OCI-M2 (cell line): ENCODE measurements around the gene FOXP1.

Experiments used
- DNase-seq: peaks from one replicate; lab custom pipeline; 2025; ENCODE audit not compliant: unreplicated experiment; lab: John Stamatoyannopoulos, UW

The FOXP1 gene

GRCh38 chr3:71191031-71191482 is 392.5 kb downstream of the FOXP1 start:
- DNase-seq = no peak

GRCh38 chr3:71189480-71189879 is 394.0 kb downstream of the FOXP1 start:
- DNase-seq = no peak

GRCh38 chr3:71187715-71188114 is 395.8 kb downstream of the FOXP1 start:
- no peak for DNase-seq

GRCh38 chr3:71186801-71187200 is 396.7 kb downstream of the FOXP1 start:
- DNase-seq = no peak

- DNase-seq = no peak
Observed at GRCh38 chr3:71185733-71186455, 397.6 kb downstream of the FOXP1 start.

- no peak for DNase-seq
Observed at GRCh38 chr3:71184252-71184651, 399.3 kb downstream of the FOXP1 start.

GRCh38 chr3:71183549-71183948 is 400.0 kb downstream of the FOXP1 start:
- DNase-seq = no peak

- DNase-seq = no peak
Observed at GRCh38 chr3:71180524-71180923, 403.0 kb downstream of the FOXP1 start.

GRCh38 chr3:71177375-71177774 is 406.2 kb downstream of the FOXP1 start:
- DNase-seq = no peak

GRCh38 chr3:71176366-71176765 is 407.2 kb downstream of the FOXP1 start:
- no peak for DNase-seq

- DNase-seq = no peak
Observed at GRCh38 chr3:71175691-71176365, 407.7 kb downstream of the FOXP1 start.

- DNase-seq = no peak
Observed at GRCh38 chr3:71172951-71173350, 410.6 kb downstream of the FOXP1 start.

GRCh38 chr3:71172189-71172588 is 411.3 kb downstream of the FOXP1 start:
- no peak for DNase-seq

GRCh38 chr3:71171247-71171646 is 412.3 kb downstream of the FOXP1 start:
- no peak for DNase-seq

- DNase-seq = no peak
Observed at GRCh38 chr3:71168880-71169411, 414.6 kb downstream of the FOXP1 start.

- no peak for DNase-seq
Observed at GRCh38 chr3:71168121-71168721, 415.3 kb downstream of the FOXP1 start.

- no peak for DNase-seq
Observed at GRCh38 chr3:71166339-71167240, 416.9 kb downstream of the FOXP1 start.

- no peak for DNase-seq
Observed at GRCh38 chr3:71164881-71165280, 418.6 kb downstream of the FOXP1 start.

- no peak for DNase-seq
Observed at GRCh38 chr3:71163198-71163918, 420.2 kb downstream of the FOXP1 start.

GRCh38 chr3:71162221-71162620 is 421.3 kb downstream of the FOXP1 start:
- DNase-seq = no peak
